Measurements from ENCODE around the gene BCL11B. TPM values are rescaled to one million over a fixed set of nuclear protein-coding genes. Genes with fewer than 3 reads are reported as not detected.

BCL11B gene
- total RNA-seq, 1 donor from 2014 or later = 0.23 TPM

DNA sequence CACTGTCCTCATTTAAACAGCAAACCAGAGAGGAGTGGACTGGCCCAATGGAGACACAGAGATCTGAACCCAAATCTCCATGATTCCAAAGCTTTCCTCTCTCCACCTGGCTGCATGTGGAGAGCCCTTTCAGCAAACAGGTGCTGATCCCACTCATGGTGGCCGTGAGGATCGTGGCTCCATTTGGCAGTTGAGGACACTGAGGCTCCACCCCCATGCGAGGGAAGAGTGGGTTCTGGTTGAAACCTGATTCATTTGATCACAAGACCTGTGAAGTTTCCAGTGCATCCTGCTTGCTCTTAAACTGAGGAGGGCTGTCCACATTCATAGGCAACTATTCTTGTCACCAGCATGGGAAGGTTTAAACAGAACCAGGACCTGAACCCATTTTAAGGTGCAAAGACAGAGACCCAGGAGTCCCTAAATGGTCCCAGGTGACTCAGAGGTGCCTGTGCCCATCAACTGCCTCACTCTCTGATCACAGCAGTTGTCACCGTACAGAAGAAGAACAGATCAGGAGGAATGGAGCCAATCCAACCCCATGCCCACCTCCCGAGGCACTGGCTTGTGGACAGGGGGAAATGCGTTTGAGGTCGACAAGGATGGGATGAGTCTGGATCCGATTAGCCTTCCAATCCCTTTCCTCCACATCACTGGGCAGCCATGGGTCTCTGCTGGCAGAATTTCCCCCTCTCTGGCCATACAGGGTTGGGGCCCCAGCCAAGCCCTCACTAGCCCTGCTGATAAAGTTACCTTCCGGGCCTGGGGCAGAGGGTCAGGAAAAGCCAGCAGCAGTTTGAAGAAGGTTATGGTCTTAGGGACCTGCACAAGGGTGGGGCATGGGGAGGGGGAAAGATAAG is 45.5 kb upstream of the BCL11B start:
- TF ChIP-seq, protein P1, sequence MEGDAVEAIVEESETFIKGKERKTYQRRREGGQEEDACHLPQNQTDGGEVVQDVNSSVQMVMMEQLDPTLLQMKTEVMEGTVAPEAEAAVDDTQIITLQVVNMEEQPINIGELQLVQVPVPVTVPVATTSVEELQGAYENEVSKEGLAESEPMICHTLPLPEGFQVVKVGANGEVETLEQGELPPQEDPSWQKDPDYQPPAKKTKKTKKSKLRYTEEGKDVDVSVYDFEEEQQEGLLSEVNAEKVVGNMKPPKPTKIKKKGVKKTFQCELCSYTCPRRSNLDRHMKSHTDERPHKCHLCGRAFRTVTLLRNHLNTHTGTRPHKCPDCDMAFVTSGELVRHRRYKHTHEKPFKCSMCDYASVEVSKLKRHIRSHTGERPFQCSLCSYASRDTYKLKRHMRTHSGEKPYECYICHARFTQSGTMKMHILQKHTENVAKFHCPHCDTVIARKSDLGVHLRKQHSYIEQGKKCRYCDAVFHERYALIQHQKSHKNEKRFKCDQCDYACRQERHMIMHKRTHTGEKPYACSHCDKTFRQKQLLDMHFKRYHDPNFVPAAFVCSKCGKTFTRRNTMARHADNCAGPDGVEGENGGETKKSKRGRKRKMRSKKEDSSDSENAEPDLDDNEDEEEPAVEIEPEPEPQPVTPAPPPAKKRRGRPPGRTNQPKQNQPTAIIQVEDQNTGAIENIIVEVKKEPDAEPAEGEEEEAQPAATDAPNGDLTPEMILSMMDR (conservative IDR thresholded peaks at IDR 0.05; ENCODE audit: low read depth, low read length) = no peak
- H3K4me3 ChIP-seq (ENCODE audit: low read depth, low read length) = no peak overlapping the region
- no peak for DNase-seq (ENCODE audit: low read depth)

DNA sequence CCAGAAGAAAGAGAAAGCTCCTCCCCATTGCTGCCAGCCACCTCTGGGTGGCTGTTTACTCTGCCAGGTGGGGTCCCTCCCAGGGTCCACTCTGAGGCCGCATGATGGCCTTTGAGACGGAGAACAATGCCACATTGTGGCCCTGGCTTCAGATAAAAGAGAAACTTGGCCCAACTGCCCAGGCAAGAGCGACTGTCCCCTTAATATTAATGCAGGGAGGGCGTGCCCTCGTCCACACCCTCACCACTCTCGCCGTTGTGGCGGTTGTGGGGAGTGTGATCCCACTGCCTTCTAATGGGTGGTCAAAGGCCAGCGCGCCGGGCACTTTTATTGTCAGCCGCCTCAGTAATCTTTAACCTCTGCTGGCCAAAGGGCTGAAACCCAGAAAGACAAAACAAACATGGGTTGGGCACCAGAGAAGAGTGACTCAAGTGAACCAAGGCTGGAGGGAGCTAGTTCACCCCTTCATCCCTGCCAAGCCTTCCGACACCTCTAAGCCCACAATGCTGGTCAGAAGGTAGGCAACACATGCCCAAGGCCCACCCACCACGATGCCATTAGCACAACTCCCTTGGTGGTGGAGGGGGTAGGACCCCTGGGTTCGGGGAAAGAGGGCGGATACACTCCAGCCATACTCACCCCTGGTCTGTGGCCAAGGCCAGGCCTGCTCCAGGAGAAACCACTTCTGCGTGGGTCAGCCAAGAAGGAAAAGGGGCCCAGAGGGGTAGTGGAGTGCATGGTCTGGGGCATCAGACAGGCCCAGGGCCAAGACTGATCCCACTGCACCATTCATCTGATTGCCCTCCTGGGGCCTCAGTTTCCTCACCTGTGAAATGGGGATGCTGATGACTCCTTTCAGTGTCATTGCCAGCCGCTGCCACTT is 44.5 kb upstream of the BCL11B start:
- no peak overlapping the region for H3K4me3 ChIP-seq (ENCODE audit: low read depth, low read length)
- DNase-seq (ENCODE audit: low read depth) = no peak
- TF ChIP-seq, protein P1 (conservative IDR thresholded peaks at IDR 0.05; ENCODE audit: low read depth, low read length) = no peak

DNA sequence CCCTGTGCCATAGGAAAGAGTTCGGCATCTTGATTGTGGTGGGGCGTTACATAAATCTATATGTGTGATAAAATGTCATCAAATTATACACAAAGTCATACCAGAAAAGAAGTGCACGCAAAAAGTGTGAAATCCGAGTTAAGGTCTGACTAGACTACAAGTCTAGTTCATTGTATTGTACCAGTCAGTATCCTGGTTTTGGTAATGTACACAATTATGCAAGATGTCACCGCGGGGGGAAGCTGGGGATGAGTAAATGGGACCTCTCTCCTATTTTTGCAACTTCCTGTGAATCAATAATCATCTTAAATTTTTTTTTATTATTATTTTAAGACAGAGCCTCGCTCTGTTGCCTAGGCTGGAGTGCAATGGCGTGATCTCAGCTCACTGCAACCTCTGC is 43.2 kb upstream of the BCL11B start:
- TF ChIP-seq, protein P1 (conservative IDR thresholded peaks at IDR 0.05; ENCODE audit: low read depth, low read length) = no peak
- DNase-seq (ENCODE audit: low read depth) = no peak
- no peak overlapping the region for H3K4me3 ChIP-seq (ENCODE audit: low read depth, low read length)

DNA sequence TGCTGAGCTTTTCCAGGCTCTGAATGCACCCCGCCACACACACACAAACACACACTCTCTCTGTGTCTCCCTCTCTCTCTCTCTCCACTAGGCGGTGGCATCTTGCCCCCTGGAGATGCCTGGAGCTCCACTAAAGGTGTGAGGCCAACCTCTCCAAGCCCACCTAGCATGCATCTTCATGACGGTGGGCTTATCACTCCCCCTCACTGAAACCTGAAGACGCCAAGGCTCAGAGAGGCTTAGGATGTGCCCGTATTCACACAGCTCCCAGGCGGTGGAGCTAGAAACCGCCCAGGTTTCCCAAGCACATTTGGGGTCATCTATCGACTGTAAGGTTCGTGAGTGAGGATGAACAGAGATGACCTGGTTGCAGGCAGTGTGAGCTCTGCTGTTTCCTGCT is 42.6 kb upstream of the BCL11B start:
- TF ChIP-seq, protein P1 (conservative IDR thresholded peaks at IDR 0.05; ENCODE audit: low read depth, low read length) = no peak
- DNase-seq (ENCODE audit: low read depth) = no peak
- H3K4me3 ChIP-seq (ENCODE audit: low read depth, low read length) = no peak overlapping the region

DNA sequence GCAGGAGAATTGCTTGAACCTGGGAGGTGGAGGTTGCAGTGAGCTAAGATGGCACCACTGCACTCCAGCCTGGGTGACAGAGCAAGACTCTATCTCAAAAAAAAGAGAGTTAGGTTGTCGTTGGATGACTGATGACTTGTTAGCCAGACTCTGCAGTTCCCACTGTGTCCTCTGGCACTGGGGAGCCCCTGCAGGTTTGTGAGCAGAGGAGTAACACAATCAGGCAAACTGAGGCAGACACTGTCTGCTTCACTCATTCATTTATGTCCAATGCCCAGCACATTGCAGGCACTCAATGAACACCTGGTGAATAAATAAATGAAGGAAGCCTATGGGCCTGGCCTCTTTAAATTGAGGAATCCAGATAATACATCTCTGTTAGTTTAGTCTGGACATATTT is 41.2 kb upstream of the BCL11B start:
- TF ChIP-seq, protein P1 (conservative IDR thresholded peaks at IDR 0.05; ENCODE audit: low read depth, low read length) = no peak
- no peak overlapping the region for H3K4me3 ChIP-seq (ENCODE audit: low read depth, low read length)
- no peak for DNase-seq (ENCODE audit: low read depth)

DNA sequence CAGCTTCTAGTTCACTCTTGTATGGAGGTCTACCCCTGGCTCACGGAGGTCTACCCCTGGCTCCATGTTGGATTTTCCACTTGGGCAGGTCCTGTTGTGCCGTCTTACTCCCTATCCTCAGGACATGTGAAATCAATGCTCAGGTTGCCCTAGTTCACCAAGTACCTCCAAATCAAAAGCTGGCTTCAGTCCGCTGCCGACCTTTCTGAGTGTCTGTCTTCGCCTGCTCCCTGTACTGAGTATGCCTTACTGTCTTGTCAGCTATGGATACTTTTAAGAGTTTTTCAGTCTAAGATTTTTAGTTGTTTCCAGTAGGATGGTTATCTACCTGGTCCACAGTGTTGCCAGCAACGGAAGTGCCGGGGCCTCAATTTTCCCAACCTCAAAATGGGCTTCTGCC is 40.1 kb upstream of the BCL11B start:
- no peak overlapping the region for H3K4me3 ChIP-seq (ENCODE audit: low read depth, low read length)
- TF ChIP-seq, protein P1 (conservative IDR thresholded peaks at IDR 0.05; ENCODE audit: low read depth, low read length) = no peak
- DNase-seq (ENCODE audit: low read depth) = no peak
